B cell (primary cell): ENCODE measurements around the gene PARN. TPM values are rescaled to one million over a fixed set of nuclear protein-coding genes. Genes with fewer than 3 reads are reported as not detected.

Source experiments
- ATAC-seq: fragments of 200-7000 bp; cut with Tn5 transposase; one replicate; pipeline ENCODE4 v1.10.0; 2021; ENCODE audit warnings: low read depth, mild to moderate bottlenecking, moderate number of reproducible peaks, moderate library complexity
- CTCF ChIA-PET: fragments of 350-600 bp; sonication (Branson Sonifier 250); formaldehyde crosslinking; loops from one replicate; lab custom pipeline; 2021; ENCODE audit warnings: antibody characterized with exemption, inconsistent platforms; lab: Charles Lee
- POLR2A ChIA-PET: fragments of 350-600 bp; sonication (Branson Sonifier 250); formaldehyde crosslinking; loops from one replicate; lab custom pipeline; 2021; ENCODE audit warnings: antibody characterized with exemption; lab: Charles Lee
- DNase-seq: peaks from one replicate; pipeline ENCODE4 v3.0.0; 2013
- H2AFZ ChIP-seq: 2 replicates; pipeline ENCODE4 v1.6.1; 2012; ENCODE audit warnings: mild to moderate bottlenecking, low read depth, low read length; ENCODE audit not compliant: insufficient read depth, poor library complexity, severe bottlenecking
- H3K27ac ChIP-seq, 2 donors: 1 replicate in 1 of 2; 2 replicates in 1 of 2; pipeline ENCODE4 v1.5.1; 2012 to 2013; ENCODE audit warnings: low read length in 2 of 2, mild to moderate bottlenecking in 2 of 2, moderate library complexity in 1 of 2
- H3K27me3 ChIP-seq, 4 experiments: fragments of 200-600 bp in 1 of 4; sonication (generic) in 1 of 4; replicated peaks in 1 of 4; 1 replicate in 2 of 4; 2 replicates in 2 of 4; pipeline versions ENCODE4 v1.6.1 to v1.7.0; 2013 to 2016; ENCODE audit warnings: low read length in 3 of 4, mild to moderate bottlenecking in 2 of 4, mixed read lengths in 1 of 4, moderate library complexity in 1 of 4; ENCODE audit not compliant: insufficient read depth in 4 of 4, control insufficient read depth in 3 of 4; ENCODE audit errors: control extremely low read depth in 1 of 4
- H3K36me3 ChIP-seq, 2 experiments: replicated peaks in 1 of 2; 1 replicate in 1 of 2; 2 replicates in 1 of 2; pipeline versions ENCODE4 v1.6.1 to v1.7.1; 2013; ENCODE audit warnings: low read length in 1 of 2; ENCODE audit not compliant: insufficient read depth in 2 of 2, control insufficient read depth in 1 of 2; ENCODE audit errors: control extremely low read depth in 1 of 2, extremely low read depth in 1 of 2
- H3K4me1 ChIP-seq, 2 donors: fragments of 200-600 bp in 1 of 2; sonication (generic) in 1 of 2; 1 replicate in 1 of 2; 2 replicates in 1 of 2; pipeline versions ENCODE4 v1.5.1 to v1.6.1; 2013 to 2017; ENCODE audit warnings: low read length in 2 of 2; ENCODE audit not compliant: control insufficient read depth in 2 of 2, insufficient read depth in 2 of 2
- H3K4me2 ChIP-seq: replicated peaks from 2 replicates; pipeline ENCODE3; 2012; ENCODE audit warnings: mild to moderate bottlenecking, low read depth, low read length; ENCODE audit not compliant: poor library complexity, severe bottlenecking
- H3K4me3 ChIP-seq, 5 experiments: fragments of 200-600 bp in 1 of 5; sonication (generic) in 1 of 5; 1 replicate in 3 of 5; 2 replicates in 2 of 5; pipeline versions ENCODE4 v1.5.1 to v1.7.0; 2011 to 2016; ENCODE audit warnings: low read length in 4 of 5, mild to moderate bottlenecking in 4 of 5, low read depth in 2 of 5, control low read depth in 1 of 5, moderate library complexity in 1 of 5; ENCODE audit not compliant: insufficient read depth in 1 of 5; ENCODE audit errors: control extremely low read depth in 1 of 5, extremely low read depth in 1 of 5
- H3K79me2 ChIP-seq: fragments of 200-600 bp; sonication (generic); one replicate; pipeline ENCODE4 v1.6.0; 2016; ENCODE audit warnings: low read length; ENCODE audit not compliant: control insufficient read depth, insufficient read depth
- H3K9ac ChIP-seq: fragments of 200-600 bp; sonication (generic); 2 replicates; pipeline ENCODE4 v1.6.1; 2017; ENCODE audit warnings: mild to moderate bottlenecking, low read length, moderate library complexity
- H3K9me3 ChIP-seq, 3 donors: one replicate each; pipeline versions ENCODE4 v1.6.1 to v1.7.1; 2013; ENCODE audit warnings: low read length in 2 of 3; ENCODE audit not compliant: control insufficient read depth in 2 of 3, insufficient read depth in 1 of 3; ENCODE audit errors: control extremely low read depth in 1 of 3
- H4K20me1 ChIP-seq: 2 replicates; pipeline ENCODE4 v1.6.0; 2012; ENCODE audit warnings: mild to moderate bottlenecking, low read length; ENCODE audit not compliant: insufficient read depth, control insufficient read depth, poor library complexity, severe bottlenecking
- H3K27ac Mint-ChIP-seq: one replicate; pipeline ENCODE4 v1.8.0; 2021; ENCODE audit warnings: mixed read lengths
- H3K27me3 Mint-ChIP-seq: one replicate; pipeline ENCODE4 v1.8.0; 2021; ENCODE audit warnings: mixed read lengths
- H3K4me1 Mint-ChIP-seq: one replicate; pipeline ENCODE4 v1.8.0; 2021; ENCODE audit warnings: mixed read lengths
- H3K4me3 Mint-ChIP-seq: one replicate; pipeline ENCODE4 v1.8.0; 2021; ENCODE audit warnings: mixed read lengths
- H3K9me3 Mint-ChIP-seq: one replicate; pipeline ENCODE4 v1.8.0; 2022; ENCODE audit warnings: mixed read lengths; ENCODE audit not compliant: insufficient read depth
- CTCF ChIP-seq: fragments of 200-600 bp; IDR thresholded peaks from one replicate; pipeline ENCODE4 v1.8.0; 2022; ENCODE audit warnings: antibody characterized with exemption, mild to moderate bottlenecking
- EZH2 ChIP-seq: IDR thresholded peaks from 2 replicates; pipeline ENCODE4 v1.6.1; 2012; ENCODE audit warnings: borderline replicate concordance, low read depth, mild to moderate bottlenecking, moderate library complexity, low read length; ENCODE audit not compliant: insufficient read depth, poor library complexity, severe bottlenecking
- WGBS: methylation state at CpG from one replicate; pipeline ENCODE4 v1.1.5; 2013; ENCODE audit warnings: missing lambda C conversion rate; ENCODE audit not compliant: insufficient coverage; 5-methylcytosine and 5-hydroxymethylcytosine counted together
- intact Hi-C: fragments of 100-400 bp; cut with micrococcal nuclease; formaldehyde crosslinking; loops from one replicate; pipeline ENCODE4 v1.10.0; 2022
- polyA plus RNA-seq: library from polyadenylated mRNA; depleted of rRNA; stranded (reverse); fragments of >200 nt; gene quantifications from 2 replicates; pipeline ENCODE4 v1.2.3, GENCODE V29; 2012
- total RNA-seq, 2 donors: library from RNA; stranded (reverse); fragments of 120-200 nt in 1 of 2; gene quantifications; 1 replicate in 1 of 2; 2 replicates in 1 of 2; pipeline versions ENCODE4 v1.2.3 to v1.2.4, GENCODE V29; 2013 to 2022

Gene PARN
- total and polyA plus RNA-seq, 2 donors (not counting 1 experiment from before 2014, with no cell fraction given): 25.3 to 62.2 TPM

- H3K79me2 ChIP-seq: no peaks in the 10 kb centered on the region
- no peak overlapping the region for H3K4me3 ChIP-seq
- H2AFZ ChIP-seq: no peak overlapping the region
- no peak for ATAC-seq
- H3K4me1 Mint-ChIP-seq: no peaks in the 10 kb centered on the region
- no peaks in the 10 kb centered on the region for H3K9me3 Mint-ChIP-seq
- no peak overlapping the region for H3K4me2 ChIP-seq
- H3K27ac ChIP-seq: no peak overlapping the region
- no CpG with 5 or more reads among the region's 5 CpGs for WGBS
- intact Hi-C loops: no loop called here
- H4K20me1 ChIP-seq: no peaks in the 10 kb centered on the region
- peaks cover 0 to 6% of the 10 kb centered on the region in 2 experiments for H3K36me3 ChIP-seq
- H3K27me3 Mint-ChIP-seq: no peaks in the 10 kb centered on the region
- ChIA-PET POLR2A (no interaction called here), CTCF (no interaction called here)
- no peaks in the 10 kb centered on the region for H3K4me1 ChIP-seq
- no peak for TF ChIP-seq CTCF
- no peak for TF ChIP-seq EZH2
- no peak overlapping the region for H3K27ac Mint-ChIP-seq
- no peaks in the 10 kb centered on the region for H3K9me3 ChIP-seq
- H3K9ac ChIP-seq: no peak overlapping the region
- no peaks in the 10 kb centered on the region for H3K27me3 ChIP-seq
- DNase-seq: no peak
- no peak overlapping the region for H3K4me3 Mint-ChIP-seq
These were observed 174.5 kb downstream of the PARN start for GRCh38 chr16:14455573-14455972.

GRCh38 chr16:14454391-14454790 lies 175.7 kb downstream of the PARN start:
- Histone ChIP-seq H3K9me3 (no peaks in the 10 kb centered on the region), H3K4me3 (no peak overlapping the region), H3K4me1 (no peaks in the 10 kb centered on the region), H3K79me2 (no peaks in the 10 kb centered on the region), H3K36me3 (no peaks in the 10 kb centered on the region), H3K27ac (no peak overlapping the region), H3K4me2 (no peak overlapping the region), H2AFZ (no peak overlapping the region), H3K27me3 (no peaks in the 10 kb centered on the region), H3K9ac (no peak overlapping the region), H4K20me1 (no peaks in the 10 kb centered on the region)
- POLR2A ChIA-PET: no interaction called here
- no peak for ATAC-seq
- Mint-ChIP-seq H3K27me3 (no peaks in the 10 kb centered on the region), H3K9me3 (no peaks in the 10 kb centered on the region), H3K4me1 (no peaks in the 10 kb centered on the region), H3K4me3 (no peak overlapping the region), H3K27ac (no peak overlapping the region)
- DNase-seq: no peak
- intact Hi-C loops: no loop called here
- TF ChIP-seq CTCF: no peak
- TF ChIP-seq EZH2: no peak
- WGBS: 100% methylated on average over 1 of the region's 2 CpGs
- CTCF ChIA-PET: no interaction called here
